AG10803 (cell line): Measurements from ENCODE around the gene AHSG.

Experiments
- DNase-seq: peaks from one replicate; pipeline ENCODE4 v3.0.0; 2010; ENCODE audit warnings: low read depth
- H3K4me3 ChIP-seq: 2 replicates; pipeline ENCODE4 v1.5.1; 2011; ENCODE audit warnings: mild to moderate bottlenecking, low read length, control low read depth
- TF ChIP-seq, protein P1 (sequence below): conservative IDR thresholded peaks from 2 replicates; pipeline ENCODE4 v1.5.1; 2011; ENCODE audit warnings: mild to moderate bottlenecking, low read length, control low read depth, inconsistent platforms

AHSG gene

DNA sequence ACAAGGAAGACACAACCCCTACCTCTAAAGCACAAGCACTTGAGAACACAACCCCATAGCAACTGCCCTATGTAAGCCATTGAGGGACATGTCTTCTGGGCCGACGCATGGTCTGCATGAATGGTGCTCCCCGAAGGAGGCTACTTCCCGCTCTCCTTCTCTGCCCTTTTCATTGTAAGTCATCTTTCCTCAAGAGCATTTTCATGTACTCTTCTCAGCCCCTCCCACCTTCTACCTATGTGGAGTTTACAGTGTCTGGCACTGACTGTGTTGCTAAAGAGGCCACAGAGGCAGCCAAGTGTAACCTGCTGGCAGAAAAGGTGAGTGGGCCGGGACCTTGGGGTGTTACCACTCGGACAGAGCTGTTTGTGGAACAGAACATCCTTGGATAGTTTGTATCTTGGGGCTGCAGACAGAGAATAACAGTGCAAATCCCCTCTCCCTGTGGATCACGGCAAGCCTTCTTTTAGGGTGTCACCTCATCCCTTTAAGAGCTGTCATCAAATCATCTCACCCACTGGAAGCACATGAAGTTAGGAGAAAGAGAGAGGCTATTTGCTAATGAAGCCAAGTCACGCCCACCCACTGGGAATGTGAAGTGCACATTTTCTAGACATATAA, 5.6 kb downstream of the AHSG start:
- TF ChIP-seq, protein P1, sequence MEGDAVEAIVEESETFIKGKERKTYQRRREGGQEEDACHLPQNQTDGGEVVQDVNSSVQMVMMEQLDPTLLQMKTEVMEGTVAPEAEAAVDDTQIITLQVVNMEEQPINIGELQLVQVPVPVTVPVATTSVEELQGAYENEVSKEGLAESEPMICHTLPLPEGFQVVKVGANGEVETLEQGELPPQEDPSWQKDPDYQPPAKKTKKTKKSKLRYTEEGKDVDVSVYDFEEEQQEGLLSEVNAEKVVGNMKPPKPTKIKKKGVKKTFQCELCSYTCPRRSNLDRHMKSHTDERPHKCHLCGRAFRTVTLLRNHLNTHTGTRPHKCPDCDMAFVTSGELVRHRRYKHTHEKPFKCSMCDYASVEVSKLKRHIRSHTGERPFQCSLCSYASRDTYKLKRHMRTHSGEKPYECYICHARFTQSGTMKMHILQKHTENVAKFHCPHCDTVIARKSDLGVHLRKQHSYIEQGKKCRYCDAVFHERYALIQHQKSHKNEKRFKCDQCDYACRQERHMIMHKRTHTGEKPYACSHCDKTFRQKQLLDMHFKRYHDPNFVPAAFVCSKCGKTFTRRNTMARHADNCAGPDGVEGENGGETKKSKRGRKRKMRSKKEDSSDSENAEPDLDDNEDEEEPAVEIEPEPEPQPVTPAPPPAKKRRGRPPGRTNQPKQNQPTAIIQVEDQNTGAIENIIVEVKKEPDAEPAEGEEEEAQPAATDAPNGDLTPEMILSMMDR, result no peak
- no peak overlapping the region for H3K4me3 ChIP-seq
- no peak for DNase-seq

DNA sequence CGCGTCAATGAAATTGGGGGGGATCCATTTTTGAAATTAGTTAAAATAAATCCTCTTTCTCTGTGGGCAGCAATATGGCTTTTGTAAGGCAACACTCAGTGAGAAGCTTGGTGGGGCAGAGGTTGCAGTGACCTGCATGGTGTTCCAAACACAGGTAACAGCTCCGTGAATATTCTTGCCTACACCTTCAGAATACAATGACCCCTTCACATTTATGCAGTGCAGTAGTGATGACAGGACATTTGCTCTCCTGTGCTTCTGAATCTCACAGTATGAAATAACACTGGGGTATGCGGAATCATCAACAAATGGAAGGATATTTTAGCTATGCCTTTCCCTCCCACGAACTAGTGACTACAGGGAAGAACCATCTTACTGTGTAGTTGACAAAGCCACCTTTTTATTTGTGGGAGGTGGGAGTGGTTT, 6.9 kb downstream of the AHSG start:
- TF ChIP-seq, protein P1, result no peak
- no peak overlapping the region for H3K4me3 ChIP-seq
- DNase-seq, result no peak

DNA sequence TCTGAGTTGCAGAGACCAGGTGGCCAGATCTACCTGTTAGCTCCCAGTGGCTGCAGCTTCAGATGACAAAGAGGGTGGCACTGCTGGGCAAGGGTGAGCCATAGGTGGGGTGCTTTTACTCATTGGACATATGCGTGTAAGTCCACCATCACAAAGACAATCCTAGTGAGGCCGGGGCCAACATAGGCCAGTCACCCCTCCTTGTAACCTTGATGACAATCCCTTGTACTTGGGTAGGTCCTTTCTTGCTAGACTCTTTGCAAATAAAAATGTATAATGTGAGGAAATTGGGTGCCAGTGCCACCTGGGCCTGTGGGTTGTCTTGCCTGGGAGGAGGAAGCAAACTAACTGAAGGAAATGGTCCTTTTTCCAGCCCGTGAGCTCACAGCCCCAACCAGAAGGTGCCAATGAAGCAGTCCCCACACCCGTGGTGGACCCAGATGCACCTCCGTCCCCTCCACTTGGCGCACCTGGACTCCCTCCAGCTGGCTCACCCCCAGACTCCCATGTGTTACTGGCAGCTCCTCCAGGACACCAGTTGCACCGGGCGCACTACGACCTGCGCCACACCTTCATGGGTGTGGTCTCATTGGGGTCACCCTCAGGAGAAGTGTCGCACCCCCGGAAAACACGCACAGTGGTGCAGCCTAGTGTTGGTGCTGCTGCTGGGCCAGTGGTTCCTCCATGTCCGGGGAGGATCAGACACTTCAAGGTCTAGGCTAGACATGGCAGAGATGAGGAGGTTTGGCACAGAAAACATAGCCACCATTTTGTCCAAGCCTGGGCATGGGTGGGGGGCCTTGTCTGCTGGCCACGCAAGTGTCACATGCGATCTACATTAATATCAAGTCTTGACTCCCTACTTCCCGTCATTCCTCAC, 7.6 kb downstream of the AHSG start:
- no peak for DNase-seq
- H3K4me3 ChIP-seq, result no peak overlapping the region
- TF ChIP-seq, protein P1, result no peak

DNA sequence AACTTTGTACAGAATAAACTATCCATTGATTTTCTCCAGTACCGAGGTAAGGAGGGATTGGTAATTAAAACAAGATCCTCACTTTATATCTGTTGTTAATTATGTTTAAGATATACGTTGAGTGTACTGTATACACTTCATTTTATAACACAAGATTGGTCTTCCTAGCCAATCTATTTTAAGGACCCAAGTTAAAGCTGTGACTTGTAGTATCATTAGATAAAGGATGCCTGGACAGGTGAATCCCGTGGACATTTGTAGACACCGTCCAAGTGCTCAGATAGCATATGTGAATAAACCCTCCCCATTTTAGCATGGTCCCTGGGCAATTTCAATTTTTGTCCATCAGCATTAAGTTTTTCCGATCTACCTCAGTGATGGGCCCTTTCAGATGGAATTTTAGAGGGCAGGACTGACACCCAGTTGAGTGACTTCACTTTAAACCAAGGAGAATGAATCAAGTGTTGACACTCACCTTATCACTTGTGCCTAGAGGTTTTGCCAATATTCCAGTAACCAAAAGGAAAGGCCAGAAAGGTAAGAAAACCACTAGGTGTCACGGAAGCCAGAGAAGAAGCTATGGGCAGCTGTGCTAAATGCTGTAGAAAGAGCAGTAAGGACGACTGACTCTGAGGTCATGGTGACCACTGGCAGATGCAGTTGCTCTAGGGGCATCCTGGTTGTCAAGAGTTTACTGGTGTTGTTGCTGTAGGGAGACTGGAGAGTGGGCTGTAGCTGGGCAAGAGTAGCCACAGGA, 9.2 kb downstream of the AHSG start:
- no peak overlapping the region for H3K4me3 ChIP-seq
- TF ChIP-seq, protein P1, result no peak
- no peak for DNase-seq

DNA sequence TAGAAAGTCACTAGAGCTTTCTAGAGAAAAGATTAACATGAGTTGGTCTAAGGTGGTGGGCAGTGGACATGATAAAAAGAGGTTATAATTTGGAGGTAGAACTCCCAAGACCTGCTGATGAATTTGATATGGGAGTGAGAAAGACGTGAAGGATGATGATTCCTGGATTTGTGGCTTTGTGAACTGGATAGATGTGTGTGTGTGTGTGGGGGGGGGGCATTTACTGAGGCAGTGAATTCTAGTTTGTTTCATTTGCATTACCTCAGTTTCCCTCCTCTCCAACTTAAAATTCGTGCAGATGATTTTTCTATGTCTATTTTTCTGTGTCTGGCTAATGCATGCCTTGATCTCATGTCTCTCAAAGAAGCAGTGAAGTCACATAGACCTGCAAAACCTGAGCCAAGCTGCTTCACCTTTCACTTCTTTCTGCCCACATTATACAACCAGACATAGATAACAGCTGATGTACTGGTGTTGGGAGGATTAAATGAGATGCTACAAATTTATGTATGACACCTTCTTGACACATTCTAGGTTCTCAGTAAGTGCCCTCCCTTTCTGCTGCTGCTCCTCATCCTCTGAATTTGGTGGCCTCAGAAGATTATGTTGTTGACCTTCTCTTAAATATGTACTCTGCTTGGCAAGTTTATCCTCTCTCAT, 9.9 kb downstream of the AHSG start:
- no peak for DNase-seq
- H3K4me3 ChIP-seq, result no peak overlapping the region
- TF ChIP-seq, protein P1, result no peak

DNA sequence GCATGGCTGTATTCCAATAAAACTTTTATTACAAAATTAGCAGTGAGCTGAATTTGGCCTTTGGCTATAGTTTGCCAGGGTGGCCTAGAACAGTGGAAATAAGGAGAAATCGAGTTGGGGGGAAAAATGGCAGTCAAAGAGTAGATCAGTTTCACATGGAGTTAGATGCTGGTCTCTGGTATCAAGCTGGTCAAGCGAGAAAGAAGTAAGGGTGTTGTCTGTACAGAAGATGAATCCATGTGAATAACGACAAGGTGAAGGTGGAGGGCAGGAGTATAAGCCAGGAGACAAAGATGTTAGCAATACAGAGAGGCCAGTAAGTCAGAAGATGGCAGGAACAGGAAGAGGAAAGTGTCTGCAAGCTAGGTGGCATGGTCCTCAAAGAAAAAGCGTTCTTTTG, 11.7 kb downstream of the AHSG start:
- no peak overlapping the region for H3K4me3 ChIP-seq
- no peak for DNase-seq
- TF ChIP-seq, protein P1, result no peak
